Urinary bladder (tissue), 4 donors: ENCODE measurements around the gene CCBE1. TPM values are rescaled to one million over a fixed set of nuclear protein-coding genes. Genes with fewer than 3 reads are reported as not detected.

ENCODE experiments used
- DNase-seq: peaks from one replicate; pipeline ENCODE4 v3.0.0-alpha.2; 2015; ENCODE audit errors: extremely low spot score
- H3K27ac ChIP-seq: one replicate; pipeline ENCODE4 v1.5.1; 2013; ENCODE audit warnings: low read depth, mild to moderate bottlenecking, moderate library complexity
- H3K36me3 ChIP-seq: one replicate; pipeline ENCODE4 v1.6.1; 2013; ENCODE audit warnings: mild to moderate bottlenecking, moderate library complexity; ENCODE audit not compliant: insufficient read depth
- H3K4me1 ChIP-seq: one replicate; pipeline ENCODE4 v1.6.1; 2013; ENCODE audit warnings: mild to moderate bottlenecking, moderate library complexity; ENCODE audit not compliant: insufficient read depth
- H3K4me3 ChIP-seq: one replicate; pipeline ENCODE4 v1.5.1; 2013; ENCODE audit warnings: low read depth, low read length
- WGBS: extraction: QIAGEN DNeasy Blood & Tissue Kit; methylation state at CpG from one replicate; pipeline ENCODE4 v1.1.7; 2013; 5-methylcytosine and 5-hydroxymethylcytosine counted together
- polyA plus RNA-seq: library from polyadenylated mRNA; stranded (reverse); fragments of 200-250 nt; gene quantifications from one replicate; pipeline ENCODE4 v1.2.3, GENCODE V29; 2013
- total RNA-seq: library from RNA; depleted of rRNA; stranded (reverse); fragments of >200 nt; gene quantifications from one replicate; pipeline ENCODE4 v1.2.3, GENCODE V29; 2014
- donor health status: healthy with polysubstance abuse.
- donor health status: healthy.

Gene CCBE1
- total and polyA plus RNA-seq, 2 donors = 0.37 to 4.2 TPM

DNA sequence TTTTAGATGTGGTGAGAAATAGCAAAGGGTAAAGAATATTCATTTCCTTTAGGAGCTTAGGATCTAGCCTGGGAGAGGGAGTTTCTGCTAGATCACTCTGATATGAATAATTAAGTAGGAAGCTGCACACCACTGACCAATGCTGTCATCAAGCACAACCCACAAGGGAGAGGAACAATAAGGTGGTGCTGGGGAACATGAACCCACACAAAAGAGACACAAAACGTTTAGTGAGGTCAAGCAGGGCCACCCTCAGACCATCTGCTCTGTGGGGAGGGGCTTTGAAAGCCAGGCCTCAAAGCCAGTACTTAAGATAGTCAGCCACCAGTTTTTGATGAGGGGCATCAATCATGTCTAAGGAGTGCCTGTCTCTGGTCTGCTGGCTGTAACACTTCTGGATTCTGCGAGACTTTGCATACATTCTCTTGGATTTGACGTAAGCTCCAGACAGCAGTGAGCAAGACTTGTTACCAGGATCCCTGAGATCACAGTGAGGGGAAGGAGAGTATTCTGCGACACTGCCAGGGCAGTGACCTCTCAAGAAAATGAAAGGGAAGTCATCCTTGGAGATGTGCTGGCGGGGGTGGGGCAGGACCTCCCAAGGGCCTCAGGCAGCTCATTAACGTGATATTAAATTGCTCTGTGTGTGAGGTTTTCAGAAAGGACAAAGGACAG, 127.0 kb downstream of the CCBE1 start:
- Histone ChIP-seq H3K4me1 (peaks cover 1% of the 10 kb centered on the region), H3K36me3 (no peaks in the 10 kb centered on the region), H3K27ac (no peak overlapping the region), H3K4me3 (no peak overlapping the region)
- DNase-seq = no peak
- WGBS = 75% methylated on average over 6 of the region's 6 CpGs

DNA sequence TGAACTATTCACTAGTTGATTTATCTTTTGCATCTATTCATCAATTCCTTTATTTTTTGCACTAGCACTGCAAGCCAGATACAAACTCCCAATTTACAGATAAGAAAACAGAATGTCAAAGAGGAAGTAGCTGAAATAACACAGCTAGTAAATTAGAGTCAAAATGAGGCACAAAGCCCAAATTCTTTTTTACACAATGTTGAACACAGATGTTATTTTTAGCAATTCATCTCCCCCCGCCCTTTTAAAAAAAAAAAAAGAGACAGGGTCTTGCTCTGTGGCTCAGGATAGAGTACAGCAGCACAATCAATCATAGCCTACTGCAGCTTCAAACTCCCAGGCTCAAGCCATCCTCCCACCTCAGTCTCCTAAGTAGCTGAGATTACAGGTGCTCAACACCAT, 127.8 kb downstream of the CCBE1 start:
- no peak for DNase-seq
- H3K36me3 ChIP-seq = no peaks in the 10 kb centered on the region
- H3K4me3 ChIP-seq = no peak overlapping the region
- H3K27ac ChIP-seq = no peak overlapping the region
- 48% methylated on average over 1 of the region's 1 CpG for WGBS
- H3K4me1 ChIP-seq = peaks cover 1% of the 10 kb centered on the region

DNA sequence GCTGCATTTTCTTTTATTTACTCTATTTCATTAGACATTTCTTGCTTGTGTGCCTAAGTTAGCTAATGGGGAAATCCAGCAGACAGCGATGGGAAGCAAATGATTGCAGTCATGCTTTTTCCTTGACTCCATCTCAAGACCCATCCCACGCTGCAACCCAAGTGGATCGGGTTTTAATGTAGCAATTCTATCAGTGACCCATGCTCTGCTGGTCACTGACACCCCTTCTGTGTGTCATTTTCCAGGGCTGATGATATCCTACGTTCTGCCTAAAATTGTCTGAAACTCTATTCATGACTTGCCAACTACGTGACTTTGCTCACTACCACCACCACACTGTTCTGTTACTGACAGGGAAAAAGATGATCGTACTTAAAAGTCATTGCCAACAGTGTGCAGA, 129.8 kb downstream of the CCBE1 start:
- no peak overlapping the region for H3K4me3 ChIP-seq
- no peak for DNase-seq
- WGBS = 78% methylated on average over 6 of the region's 6 CpGs

DNA sequence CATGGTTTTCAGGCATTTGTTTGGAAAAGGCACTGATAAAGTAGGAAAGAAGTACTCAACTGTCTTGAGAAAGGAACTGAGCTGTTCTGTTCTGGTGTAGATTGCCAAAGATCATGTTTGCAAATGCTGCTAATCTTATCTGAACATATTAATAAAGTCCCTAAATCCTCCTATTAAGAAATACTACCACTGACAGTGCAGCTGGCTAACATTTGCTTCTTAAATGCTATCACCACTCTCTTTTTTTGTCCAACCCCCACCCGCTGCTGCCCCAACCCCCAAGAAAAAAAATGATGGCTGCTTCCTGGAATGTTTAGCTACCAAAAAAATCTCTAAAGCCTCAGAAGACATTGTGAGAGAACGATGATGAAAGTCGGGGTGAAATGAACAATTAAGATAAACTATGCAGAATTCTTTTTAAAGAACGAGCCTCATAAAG, 130.7 kb downstream of the CCBE1 start:
- Histone ChIP-seq H3K4me3 (no peak overlapping the region), H3K4me1 (peaks cover 1% of the 10 kb centered on the region), H3K36me3 (no peaks in the 10 kb centered on the region), H3K27ac (no peak overlapping the region)
- DNase-seq = peak; percentile 62
- 19% methylated on average over 4 of the region's 4 CpGs for WGBS

More for the DNA sequence above, 129.8 kb downstream of the CCBE1 start:
- H3K27ac ChIP-seq = no peak overlapping the region
- H3K4me1 ChIP-seq = peaks cover 1% of the 10 kb centered on the region
- H3K36me3 ChIP-seq = no peaks in the 10 kb centered on the region

DNA sequence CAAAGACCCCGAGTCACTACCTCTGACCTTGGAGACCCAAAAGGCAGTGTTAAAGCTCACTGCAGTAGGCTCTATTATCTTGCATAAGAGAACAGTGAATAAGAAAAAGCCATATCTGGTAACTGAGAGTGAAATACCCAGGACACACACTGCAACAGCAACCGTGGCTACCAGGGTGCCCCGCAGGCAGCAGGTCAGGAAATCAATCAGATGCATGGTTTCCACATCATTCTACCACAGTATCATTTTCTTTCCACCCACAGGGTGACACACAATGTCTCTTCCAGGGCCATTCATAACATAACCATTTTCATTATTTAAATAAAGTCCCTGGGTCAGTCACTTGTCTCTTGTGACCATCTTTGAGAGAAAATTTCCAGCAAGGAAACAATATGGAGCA, 131.3 kb downstream of the CCBE1 start:
- 71% methylated on average over 3 of the region's 3 CpGs for WGBS

DNA sequence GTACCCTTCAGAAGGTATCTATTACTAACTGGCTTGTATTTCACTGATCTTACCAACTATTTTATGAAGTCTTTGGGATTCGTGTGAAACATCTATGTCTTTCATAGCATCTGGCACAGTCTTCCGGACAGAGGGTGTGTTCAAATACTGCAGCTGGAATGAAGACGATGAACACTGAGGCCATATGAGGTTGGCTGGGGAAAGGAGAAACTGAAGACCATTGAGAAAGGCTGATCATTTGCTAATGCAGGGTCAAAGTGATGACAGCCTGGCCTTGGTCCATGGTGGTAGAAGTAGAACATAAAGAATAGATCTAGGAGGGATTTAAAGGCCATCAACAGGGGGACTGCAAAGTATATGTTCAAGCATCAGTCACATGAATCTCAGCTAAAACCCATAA, 132.7 kb downstream of the CCBE1 start:
- WGBS = 72% methylated on average over 3 of the region's 3 CpGs
- Histone ChIP-seq H3K36me3 (no peaks in the 10 kb centered on the region), H3K4me1 (peaks cover 1% of the 10 kb centered on the region), H3K4me3 (no peak overlapping the region), H3K27ac (no peak overlapping the region)
- no peak for DNase-seq

More for the DNA sequence above, 131.3 kb downstream of the CCBE1 start:
- H3K4me1 ChIP-seq = peaks cover 1% of the 10 kb centered on the region
- no peak for DNase-seq
- no peak overlapping the region for H3K4me3 ChIP-seq
- no peak overlapping the region for H3K27ac ChIP-seq
- H3K36me3 ChIP-seq = no peaks in the 10 kb centered on the region

DNA sequence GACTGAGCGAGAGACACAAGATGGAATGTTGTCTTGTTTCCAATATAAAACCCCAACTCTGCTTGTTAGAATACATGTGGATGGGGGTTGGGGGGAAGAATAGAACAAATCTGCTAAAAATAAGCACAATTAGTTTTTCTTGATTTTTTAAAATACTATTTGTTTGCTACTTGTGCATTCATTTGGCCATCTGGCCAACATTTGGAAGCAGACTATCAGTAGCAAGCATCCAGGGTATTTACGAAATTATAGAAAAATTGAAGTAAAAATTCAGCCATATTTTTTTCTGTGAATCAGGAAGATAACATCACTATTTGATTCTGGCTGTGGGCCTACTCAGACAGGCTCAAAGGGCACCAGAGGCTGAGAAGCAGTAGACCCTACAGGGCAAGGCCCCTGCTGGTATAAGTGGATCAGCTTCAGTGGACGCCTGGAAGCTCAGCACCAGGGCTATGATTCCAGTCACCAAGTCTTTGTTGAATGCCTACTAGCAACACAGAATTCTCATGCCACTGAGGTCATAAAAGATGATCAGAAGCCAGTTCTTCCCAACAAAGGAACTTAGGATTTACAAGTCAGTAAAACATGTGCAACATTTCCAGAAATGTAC, 133.9 kb downstream of the CCBE1 start:
- Histone ChIP-seq H3K4me1 (peaks cover 1% of the 10 kb centered on the region), H3K4me3 (no peak overlapping the region), H3K27ac (no peak overlapping the region), H3K36me3 (no peaks in the 10 kb centered on the region)
- 89% methylated on average over 3 of the region's 3 CpGs for WGBS
- DNase-seq = no peak

DNA sequence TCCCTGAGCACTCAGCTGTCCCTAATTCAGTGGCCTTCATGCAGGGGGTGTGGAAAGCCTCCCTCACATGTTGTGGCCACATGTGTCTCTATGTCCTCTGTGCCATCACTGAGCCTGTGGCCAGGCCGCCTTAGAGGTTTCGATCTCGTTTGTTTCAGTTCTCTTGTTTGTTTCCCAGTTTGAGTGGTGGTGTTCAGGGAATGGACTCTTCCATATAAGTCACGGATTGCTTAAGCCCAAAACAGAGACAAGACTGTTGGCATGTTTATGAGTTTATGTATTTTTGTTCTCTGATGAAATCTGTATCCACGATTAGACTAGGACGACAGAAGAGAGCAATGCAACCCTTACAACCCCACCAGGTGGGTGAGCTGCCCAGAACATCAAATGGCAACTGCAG, 134.5 kb downstream of the CCBE1 start:
- no peaks in the 10 kb centered on the region for H3K36me3 ChIP-seq

DNA sequence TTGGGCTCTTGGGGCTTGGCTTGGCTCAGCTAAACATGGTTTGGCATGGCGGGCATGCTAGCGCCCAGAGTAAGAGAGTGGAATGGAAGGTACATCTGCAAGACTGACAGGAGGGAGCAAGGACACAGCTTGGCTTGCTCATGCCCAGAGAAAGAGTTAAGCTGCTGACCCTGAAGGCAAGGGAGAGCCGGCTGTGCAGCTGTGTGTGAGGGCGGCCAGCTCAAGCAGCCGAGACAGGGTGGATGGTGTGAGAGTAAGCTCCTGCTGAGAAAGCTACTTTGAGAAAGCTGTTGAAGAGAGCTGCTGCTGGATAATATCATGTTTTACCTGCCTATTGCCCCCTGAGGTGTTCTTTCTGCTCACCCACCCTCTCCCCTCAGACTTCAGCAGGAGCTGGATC, 135.6 kb downstream of the CCBE1 start:
- peaks cover 1% of the 10 kb centered on the region for H3K4me1 ChIP-seq
- 87% methylated on average over 5 of the region's 5 CpGs for WGBS
- H3K27ac ChIP-seq = no peak overlapping the region
- DNase-seq = no peak
- no peaks in the 10 kb centered on the region for H3K36me3 ChIP-seq
- H3K4me3 ChIP-seq = no peak overlapping the region

More for the DNA sequence above, 134.5 kb downstream of the CCBE1 start:
- WGBS = 80% methylated on average over 6 of the region's 6 CpGs
- DNase-seq = no peak
- Histone ChIP-seq H3K27ac (no peak overlapping the region), H3K4me1 (peaks cover 1% of the 10 kb centered on the region), H3K4me3 (no peak overlapping the region)

DNA sequence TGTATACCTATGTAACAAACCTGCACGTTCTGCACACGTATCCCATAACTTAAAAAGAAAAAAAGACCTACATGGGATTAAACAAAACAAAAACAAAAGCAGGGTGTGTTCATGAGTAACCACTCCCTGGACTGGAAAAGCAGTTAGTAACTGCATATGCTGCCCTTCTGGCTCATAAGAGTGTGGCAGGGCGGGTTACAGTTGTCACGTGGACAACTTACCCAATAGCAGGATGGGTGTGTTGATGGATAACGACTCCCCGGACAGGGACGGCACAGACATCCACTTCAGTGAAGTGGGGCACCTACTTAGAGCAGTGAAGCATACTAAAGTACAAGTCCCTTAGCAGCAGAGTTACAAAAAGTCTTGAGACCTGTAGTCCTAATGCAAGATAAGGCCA, 136.7 kb downstream of the CCBE1 start:
- no peak for DNase-seq
- no peaks in the 10 kb centered on the region for H3K36me3 ChIP-seq
- WGBS = 88% methylated on average over 7 of the region's 7 CpGs
- no peak overlapping the region for H3K4me3 ChIP-seq
- no peak overlapping the region for H3K27ac ChIP-seq
- no peaks in the 10 kb centered on the region for H3K4me1 ChIP-seq

DNA sequence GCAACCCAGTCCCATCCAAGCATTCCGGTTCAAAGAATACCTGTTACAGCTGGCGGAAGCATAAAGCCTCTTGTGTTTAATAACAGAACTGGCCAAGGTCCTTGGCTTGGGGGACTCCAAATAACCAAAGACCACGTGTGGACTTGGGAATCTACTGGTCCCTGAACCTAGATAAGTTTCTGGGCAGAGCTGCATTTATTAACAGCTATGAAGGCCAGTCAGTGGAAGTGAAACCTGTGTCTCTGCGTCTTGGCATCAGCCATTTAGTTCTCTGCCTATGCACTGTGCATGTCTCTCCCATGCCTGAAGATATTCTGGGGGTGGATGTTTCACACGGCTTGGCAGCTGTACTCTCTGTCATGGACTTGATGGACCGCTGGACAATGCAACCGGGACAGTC, 137.7 kb downstream of the CCBE1 start:
- 89% methylated on average over 7 of the region's 7 CpGs for whole genome bisulfite sequencing
- no peak overlapping the region for H3K4me3 ChIP-seq
- no peak overlapping the region for H3K27ac ChIP-seq
- no peaks in the 10 kb centered on the region for H3K4me1 ChIP-seq
- no peak for DNase-seq
- H3K36me3 ChIP-seq = no peaks in the 10 kb centered on the region

DNA sequence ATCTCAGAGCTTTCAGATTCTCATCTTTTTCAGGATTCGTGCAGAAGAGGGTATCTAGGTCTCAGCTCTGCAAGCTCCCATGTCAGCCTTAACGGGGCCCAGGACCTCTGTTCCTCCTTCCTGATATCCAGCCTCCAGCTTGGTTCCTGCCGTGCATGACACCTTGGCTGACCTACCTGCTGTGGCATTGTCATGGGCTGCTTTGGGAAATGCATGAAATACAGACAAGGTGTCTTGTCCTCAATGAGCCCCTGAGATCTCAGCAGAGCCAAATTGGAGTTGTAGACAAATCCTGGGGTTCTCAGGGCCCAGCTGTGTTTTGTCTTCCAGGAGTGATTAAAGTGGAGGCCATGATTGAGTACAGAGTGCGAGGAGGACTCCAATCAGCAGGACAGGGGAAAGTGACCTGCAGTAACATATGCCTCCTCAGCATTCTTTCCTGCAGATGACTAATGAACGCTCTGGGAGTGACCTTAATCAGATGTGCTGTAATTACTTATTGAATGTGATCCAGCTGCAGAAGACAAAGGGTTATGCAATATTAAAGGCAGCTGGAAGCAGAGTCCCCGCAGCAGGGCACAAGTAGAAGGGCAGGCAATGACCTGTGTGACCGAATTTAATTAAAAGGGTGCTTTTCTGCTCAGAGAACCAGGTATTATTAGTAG, 141.1 kb downstream of the CCBE1 start:
- 81% methylated on average over 7 of the region's 7 CpGs for WGBS
- Histone ChIP-seq H3K4me1 (no peaks in the 10 kb centered on the region), H3K27ac (no peak overlapping the region), H3K4me3 (no peak overlapping the region), H3K36me3 (no peaks in the 10 kb centered on the region)
- DNase-seq = no peak

DNA sequence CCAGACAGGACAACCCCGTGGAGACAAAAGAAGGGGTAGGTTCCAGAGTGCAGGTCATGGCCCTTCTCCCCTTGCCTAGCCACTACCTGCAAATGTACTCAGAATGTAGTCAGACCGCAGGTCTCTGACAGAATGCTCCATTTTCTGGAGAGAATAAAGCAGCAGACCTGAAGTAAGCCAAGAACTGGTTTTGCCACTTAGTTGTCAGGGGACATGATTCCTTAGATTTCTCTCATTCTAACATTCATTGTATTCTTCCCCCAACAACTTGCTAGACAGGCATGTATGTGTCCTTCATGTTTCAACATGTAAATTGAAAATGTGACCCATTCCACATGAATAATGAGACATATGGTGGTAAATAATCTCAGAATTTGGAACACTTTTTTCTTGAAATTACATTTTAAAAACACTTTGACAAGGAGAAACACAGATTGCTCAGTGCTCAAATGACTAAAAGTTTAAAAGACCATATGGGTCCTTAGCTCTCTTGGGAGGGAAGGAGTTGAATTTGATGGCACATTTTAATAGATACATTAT, 142.4 kb downstream of the CCBE1 start:
- 92% methylated on average over 2 of the region's 2 CpGs for WGBS
- Histone ChIP-seq H3K4me3 (no peak overlapping the region), H3K36me3 (no peaks in the 10 kb centered on the region), H3K27ac (no peak overlapping the region), H3K4me1 (no peaks in the 10 kb centered on the region)
- no peak for DNase-seq
